Measurements from ENCODE around the gene FIBP. TPM values are rescaled to one million over a fixed set of nuclear protein-coding genes. Genes with fewer than 3 reads are reported as not detected.

Gene FIBP
- total RNA-seq, 1 experiment from 2014 or later, result 79.3 TPM

GRCh38 chr11:65873318-65874156 is 14.7 kb downstream of the FIBP start:
- in situ Hi-C loops (cut with HindIII; ENCODE audit: low sequenced_read_pairs), result no loop called here
- DNase-seq (ENCODE audit: low spot score), result peak; percentile 94

- in situ Hi-C loops (cut with HindIII; ENCODE audit: low sequenced_read_pairs), result no loop called here
- DNase-seq (ENCODE audit: low spot score), result no peak
Measured at GRCh38 chr11:65872586-65873317, 15.5 kb downstream of the FIBP start, which contains the start of gene EFEMP2. TSS of gene EFEMP2 (minus strand) at chr11:65872800. CDS start at chr11:65872354, 446 bp downstream.

- in situ Hi-C loops (cut with HindIII; ENCODE audit: low sequenced_read_pairs), result no loop called here
- DNase-seq (ENCODE audit: low spot score), result peak; percentile 35
Measured at GRCh38 chr11:65871811-65872548, 16.3 kb downstream of the FIBP start.

- DNase-seq (ENCODE audit: low spot score), result no peak
- in situ Hi-C loops (cut with HindIII; ENCODE audit: low sequenced_read_pairs), result no loop called here
Measured at GRCh38 chr11:65870706-65871681, 17.3 kb downstream of the FIBP start.

- in situ Hi-C loops (cut with HindIII; ENCODE audit: low sequenced_read_pairs), result no loop called here
- DNase-seq (ENCODE audit: low spot score), result no peak
Measured at GRCh38 chr11:65870307-65870658, 18.0 kb downstream of the FIBP start.

- in situ Hi-C loops (cut with HindIII; ENCODE audit: low sequenced_read_pairs), result no loop called here
- no peak for DNase-seq (ENCODE audit: low spot score)
Measured at GRCh38 chr11:65869643-65870306, 18.5 kb downstream of the FIBP start.

GRCh38 chr11:65868907-65869306 is 19.4 kb downstream of the FIBP start:
- in situ Hi-C loops (cut with HindIII; ENCODE audit: low sequenced_read_pairs), result no loop called here
- no peak for DNase-seq (ENCODE audit: low spot score)

- peak; percentile 75 for DNase-seq (ENCODE audit: low spot score)
- in situ Hi-C loops (cut with HindIII; ENCODE audit: low sequenced_read_pairs), result no loop called here
Measured at GRCh38 chr11:65868076-65868667, 20.1 kb downstream of the FIBP start.

GRCh38 chr11:65867284-65868071 is 20.8 kb downstream of the FIBP start:
- DNase-seq (ENCODE audit: low spot score), result no peak
- in situ Hi-C loops (cut with HindIII; ENCODE audit: low sequenced_read_pairs), result no loop called here

GRCh38 chr11:65866509-65867283 is 21.6 kb downstream of the FIBP start:
- DNase-seq (ENCODE audit: low spot score), result no peak
- in situ Hi-C loops (cut with HindIII; ENCODE audit: low sequenced_read_pairs), result no loop called here

GRCh38 chr11:65865550-65866172 is 22.6 kb downstream of the FIBP start:
- in situ Hi-C loops (cut with HindIII; ENCODE audit: low sequenced_read_pairs), result no loop called here
- no peak for DNase-seq (ENCODE audit: low spot score)

- in situ Hi-C loops (cut with HindIII; ENCODE audit: low sequenced_read_pairs), result no loop called here
- DNase-seq (ENCODE audit: low spot score), result no peak
Measured at GRCh38 chr11:65864706-65865471, 23.4 kb downstream of the FIBP start.

- no peak for DNase-seq (ENCODE audit: low spot score)
- in situ Hi-C loops (cut with HindIII; ENCODE audit: low sequenced_read_pairs), result no loop called here
Measured at GRCh38 chr11:65863889-65864705, 24.2 kb downstream of the FIBP start.

All from G401 (cell line).